Measurements from ENCODE around the gene PRKG1. TPM values are rescaled to one million over a fixed set of nuclear protein-coding genes. Genes with fewer than 3 reads are reported as not detected.

Gene PRKG1
- total and polyA plus RNA-seq, 12 donors: 3.8 to 48.1 (median 29.9) TPM

DNA sequence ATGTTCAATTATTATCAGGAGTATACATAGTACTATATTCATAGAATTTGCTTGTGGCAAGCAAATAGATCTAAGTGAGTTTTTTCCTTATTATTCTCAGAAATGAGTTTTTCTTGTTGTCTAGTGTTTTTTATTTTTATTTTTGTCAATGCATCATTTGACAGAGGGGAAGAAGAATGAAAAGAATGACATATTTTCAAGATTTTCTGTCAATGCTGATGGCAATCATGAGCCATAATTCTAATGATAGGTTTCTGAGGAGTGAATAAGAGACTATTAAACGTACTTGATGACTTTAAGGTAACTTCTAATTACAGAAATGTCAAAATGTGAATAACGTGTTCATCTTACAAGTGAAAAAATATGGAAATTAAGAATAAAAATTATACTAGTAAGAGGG lies 769.7 kb downstream of the PRKG1 start:
- peaks cover 0 to 1% (median 0%) of the 10 kb centered on the region in 9 donors for H3K4me1 ChIP-seq
- WGBS, 2 donors: 76 to 82% methylated on average over 2 of the region's 2 CpGs
- DNase-seq (no peak), ATAC-seq (no peak)
- H3K27ac ChIP-seq: no peak overlapping the region
- no peaks in the 10 kb centered on the region for H3K36me3 ChIP-seq
- intact Hi-C loops (cut with DNase I): no loop called here
- TF ChIP-seq CTCF (IDR thresholded peaks at IDR 0.05): no peak
- H3K27me3 ChIP-seq: no peaks in the 10 kb centered on the region
- H3K4me3 ChIP-seq: no peak overlapping the region
- H3K9me3 ChIP-seq: no peaks in the 10 kb centered on the region

DNA sequence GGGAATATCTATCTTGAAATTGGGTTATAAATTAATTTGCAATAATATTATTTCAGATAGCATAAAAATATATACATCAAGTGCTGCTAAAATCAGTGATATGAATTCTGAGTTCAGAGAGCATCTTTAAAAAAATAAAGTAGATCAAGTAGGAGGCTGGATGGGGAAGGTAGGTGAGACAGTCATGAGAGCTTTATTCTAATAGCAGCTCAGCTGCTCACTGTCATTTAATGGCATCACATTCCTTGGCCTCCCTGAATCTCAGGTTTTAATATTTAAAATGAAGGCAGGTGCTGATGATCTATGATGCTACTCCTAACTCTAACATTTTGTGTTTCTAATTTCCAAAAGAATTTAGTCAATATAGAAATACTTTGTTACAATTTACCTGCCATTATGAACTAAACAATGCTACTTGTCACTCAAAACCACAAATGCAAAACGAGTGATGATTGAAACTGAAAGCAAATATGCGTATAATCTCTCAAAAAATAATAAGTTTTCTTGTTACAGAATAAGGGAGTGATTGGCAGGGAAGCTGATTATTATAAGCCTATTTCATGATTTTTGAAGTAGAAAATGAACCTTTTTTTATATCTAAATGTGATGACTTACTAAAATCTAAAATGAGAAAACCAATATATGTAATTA lies 772.7 kb downstream of the PRKG1 start:
- DNase-seq: no peak
- no peaks in the 10 kb centered on the region for H3K36me3 ChIP-seq
- no peak overlapping the region for H3K4me3 ChIP-seq
- no peak for ATAC-seq
- no peaks in the 10 kb centered on the region for H3K4me1 ChIP-seq
- no peak overlapping the region for H3K27ac ChIP-seq
- TF ChIP-seq CTCF (IDR thresholded peaks at IDR 0.05): no peak
- 78 to 86% methylated on average over 2 of the region's 2 CpGs for WGBS, 2 donors
- peaks cover 0 to 7% (median 0%) of the 10 kb centered on the region in 11 donors for H3K9me3 ChIP-seq
- H3K27me3 ChIP-seq: no peaks in the 10 kb centered on the region
- intact Hi-C loops (cut with DNase I): no loop called here

DNA sequence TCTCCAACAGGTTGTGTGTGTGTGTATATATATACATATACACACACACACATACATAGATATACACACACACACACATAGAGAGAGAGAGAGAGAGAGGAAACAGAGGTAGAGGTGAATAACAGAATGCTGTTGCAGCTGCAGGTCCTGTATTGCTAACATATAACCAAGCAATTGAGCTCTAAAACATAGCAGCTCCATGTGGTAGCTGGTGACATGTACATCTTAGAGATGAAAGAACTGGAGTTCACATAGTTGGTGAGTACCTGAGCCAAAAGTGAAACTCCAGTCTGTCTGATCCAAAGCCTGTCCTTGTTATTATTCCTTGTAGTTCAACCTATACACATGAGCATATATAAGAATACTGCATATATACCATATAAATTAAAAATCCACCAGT lies 778.0 kb downstream of the PRKG1 start:
- H3K27me3 ChIP-seq: no peaks in the 10 kb centered on the region
- intact Hi-C loops (cut with DNase I): no loop called here

GRCh38 chr10:51857305-51857704 lies 783.0 kb downstream of the PRKG1 start:
- ATAC-seq (no peak), DNase-seq (no peak)
- peaks cover 0 to 12% (median 3%) of the 10 kb centered on the region in 11 donors for H3K9me3 ChIP-seq
- no peaks in the 10 kb centered on the region for H3K36me3 ChIP-seq
- H3K4me1 ChIP-seq: peaks cover 4 to 27% (median 14%) of the 10 kb centered on the region in 9 donors
- no peaks in the 10 kb centered on the region for H3K27me3 ChIP-seq
- WGBS, 2 donors: 75 to 82% methylated on average over 4 of the region's 4 CpGs
- H3K4me3 ChIP-seq: no peak overlapping the region
- no peak overlapping the region for H3K27ac ChIP-seq
- intact Hi-C loops (cut with DNase I): no loop called here
- no peak for TF ChIP-seq CTCF (IDR thresholded peaks at IDR 0.05)

More for the DNA sequence above, 778.0 kb downstream of the PRKG1 start:
- H3K9me3 ChIP-seq: peaks cover 0 to 18% (median 3%) of the 10 kb centered on the region in 11 donors
- TF ChIP-seq CTCF (IDR thresholded peaks at IDR 0.05): no peak
- no peak overlapping the region for H3K4me3 ChIP-seq
- H3K36me3 ChIP-seq: no peaks in the 10 kb centered on the region
- H3K27ac ChIP-seq: no peak overlapping the region
- DNase-seq (no peak), ATAC-seq (no peak)
- no peaks in the 10 kb centered on the region for H3K4me1 ChIP-seq
